Panc1 (cell line): Measurements from ENCODE around the gene PLD2. TPM values are rescaled to one million over a fixed set of nuclear protein-coding genes. Genes with fewer than 3 reads are reported as not detected.
A peak's percentile ranks its signal among the peaks of the same experiment; 100 is the strongest.

Source experiments
- ATAC-seq: fragments of 200-7000 bp; cut with Tn5 transposase; 2 replicates; pipeline ENCODE4 v1.9.1; 2020; ENCODE audit warnings: mild to moderate bottlenecking, moderate library complexity
- BruUV-seq: library from RNA; stranded (reverse); fragments of 400-500 nt; replicated peaks from 2 replicates; lab custom pipeline; 2021; lab: Mats Ljungman, UMichigan
- CTCF ChIA-PET: fragments of 300-600 bp; sonication (Branson Sonifier 250); formaldehyde crosslinking; loops from one replicate; lab custom pipeline; 2022; ENCODE audit warnings: antibody characterized with exemption; lab: Charles Lee
- POLR2A ChIA-PET: fragments of 300-600 bp; sonication (Branson Sonifier 250); formaldehyde crosslinking; loops from one replicate; lab custom pipeline; 2022; ENCODE audit warnings: antibody characterized with exemption; lab: Charles Lee
- DNase-seq: peaks from one replicate; pipeline ENCODE4 v3.0.0-alpha.2; 2010; ENCODE audit warnings: low read depth, low spot score
- H3K27ac ChIP-seq: 2 replicates; pipeline ENCODE4 v1.5.1; 2011; ENCODE audit warnings: mild to moderate bottlenecking, low read length, inconsistent platforms
- H3K27me3 ChIP-seq: fragments of 200-500 bp; sonication (Bioruptor generic); 2 replicates; pipeline ENCODE4 v1.6.0; 2014; ENCODE audit warnings: low read length, inconsistent platforms; ENCODE audit not compliant: control insufficient read depth, insufficient read depth
- H3K36me3 ChIP-seq: fragments of 200-500 bp; sonication (Bioruptor generic); 2 replicates; pipeline ENCODE4 v1.5.1; 2014; ENCODE audit warnings: inconsistent platforms, mild to moderate bottlenecking, low read length, moderate library complexity; ENCODE audit not compliant: control insufficient read depth, insufficient read depth
- H3K4me1 ChIP-seq: 2 replicates; pipeline ENCODE4 v1.5.1; 2011; ENCODE audit warnings: inconsistent platforms, mild to moderate bottlenecking, low read length, moderate library complexity; ENCODE audit not compliant: control insufficient read depth, insufficient read depth
- H3K4me3 ChIP-seq, 2 experiments: 2 replicates each; pipeline ENCODE4 v1.5.1; 2011 to 2012; ENCODE audit warnings: low read depth in 2 of 2, low read length in 2 of 2, mild to moderate bottlenecking in 2 of 2, inconsistent platforms in 1 of 2, moderate library complexity in 1 of 2
- H3K9me3 ChIP-seq: fragments of 200-500 bp; sonication (Bioruptor generic); 2 replicates; pipeline ENCODE4 v1.5.1; 2014; ENCODE audit warnings: low read depth, mild to moderate bottlenecking, inconsistent platforms, low read length, moderate library complexity; ENCODE audit not compliant: control insufficient read depth, insufficient read depth
- CTCF ChIP-seq: fragments of 450-650 bp; IDR thresholded peaks from 2 replicates; pipeline ENCODE4 v1.5.1; 2017; ENCODE audit warnings: mild to moderate bottlenecking
- POLR2AphosphoS5 ChIP-seq: IDR thresholded peaks from 2 replicates; pipeline ENCODE4 v1.6.1; 2012; ENCODE audit warnings: mild to moderate bottlenecking, low read depth, low read length, moderate library complexity
- REST ChIP-seq, 2 experiments: IDR thresholded peaks; 2 replicates each; pipeline ENCODE4 v1.6.1; 2011 to 2012; ENCODE audit warnings: low read depth in 2 of 2, control low read depth in 1 of 2, low read length in 1 of 2, mild to moderate bottlenecking in 1 of 2, moderate library complexity in 1 of 2; ENCODE audit not compliant: insufficient read depth in 1 of 2
- SIN3A ChIP-seq: IDR thresholded peaks from 2 replicates; pipeline ENCODE4 v1.6.1; 2012; ENCODE audit warnings: low read depth, mild to moderate bottlenecking, low read length, moderate library complexity, borderline replicate concordance; ENCODE audit not compliant: insufficient read depth
- TCF7L2 ChIP-seq: IDR thresholded peaks from 2 replicates; pipeline ENCODE4 v1.6.1; 2011; ENCODE audit warnings: mild to moderate bottlenecking, low read depth, low read length, inconsistent platforms
- in situ Hi-C: cut with HindIII; loops from 2 replicates; pipeline ENCODE4 v1.10.0; 2016; ENCODE audit warnings: low sequenced_read_pairs, low pct_unique_long_range_greater_than_20kb
- intact Hi-C: fragments of 100-400 bp; cut with micrococcal nuclease; formaldehyde crosslinking; loops from one replicate; pipeline ENCODE4 v1.10.0; 2022; ENCODE audit not compliant: unreplicated experiment
- total RNA-seq: library from RNA; stranded (reverse); gene quantifications from one replicate; pipeline ENCODE4 v1.2.1, GENCODE V29; 2021; ENCODE audit not compliant: unreplicated experiment

The PLD2 gene
- total RNA-seq, 1 experiment from 2014 or later: 40.2 TPM

GRCh38 chr17:4785311-4786105, 21.4 kb upstream of the PLD2 start:
- no peak for ATAC-seq
- Histone ChIP-seq H3K4me1 (peaks cover 6% of the 10 kb centered on the region), H3K27me3 (no peaks in the 10 kb centered on the region), H3K27ac (no peak overlapping the region), H3K9me3 (no peaks in the 10 kb centered on the region), H3K4me3 (no peak overlapping the region), H3K36me3 (no peaks in the 10 kb centered on the region; the same call in 1 of the 2 replicates)
- BruUV-seq: no TSS peak
- DNase-seq: no peak
- in situ Hi-C loops (no loop called here), intact Hi-C loops (loop anchor here (5.0 kb wide), 1 partner anchor 97 kb away; no protein-coding TSS in a partner anchor)
- POLR2A ChIA-PET: no interaction called here
- TF ChIP-seq SIN3A (no peak), TCF7L2 (no peak), POLR2AphosphoS5 (no peak), REST (IDR thresholded peaks at IDR 0.05; ENCODE audit: insufficient read depth in 1 of 2, low read depth in 2 of 2, low read length in 1 of 2) (no peak), CTCF (no peak)
- CTCF ChIA-PET: interaction anchor here (0.5 kb wide), 1 partner anchor 40 kb away, joined by 11 read pairs; no protein-coding TSS in a partner anchor

GRCh38 chr17:4786106-4786511, 20.8 kb upstream of the PLD2 start, which contains the start of gene VMO1:
Gene VMO1 (minus strand): TSS chr17:4786364. CDS start chr17:4786352, 12 bp downstream.
- Histone ChIP-seq H3K9me3 (no peaks in the 10 kb centered on the region), H3K4me1 (peaks cover 6% of the 10 kb centered on the region), H3K27ac (no peak within 1 kb of the TSS), H3K36me3 (no peaks in the 10 kb centered on the region; the same call in 1 of the 2 replicates), H3K27me3 (no peaks in the 10 kb centered on the region), H3K4me3 (peak within 1 kb of the TSS; percentile 16 to 38; a peak in 2 of 4 replicates)
- BruUV-seq: no TSS peak
- in situ Hi-C loops (no loop called here), intact Hi-C loops (loop anchor here (5.0 kb wide), 1 partner anchor 96 kb away; no protein-coding TSS in a partner anchor)
- ATAC-seq (no peak), DNase-seq (no peak)
- ChIA-PET CTCF (interaction anchor here (0.6 kb wide), 1 partner anchor 72 kb away, joined by 7 read pairs; no protein-coding TSS in a partner anchor), POLR2A (no interaction called here)
- no peak for TF ChIP-seq POLR2AphosphoS5
- no peak for TF ChIP-seq REST (IDR thresholded peaks at IDR 0.05; ENCODE audit: insufficient read depth in 1 of 2, low read depth in 2 of 2, low read length in 1 of 2)
- no peak for TF ChIP-seq SIN3A
- no peak for TF ChIP-seq CTCF
- no peak for TF ChIP-seq TCF7L2
